ENCODE data around the gene PPP2R5D.

GRCh38 chr6:43047998-43048397 is 63.6 kb downstream of the PPP2R5D start:
- TF ChIP-seq CTCF (IDR thresholded peaks at IDR 0.05) (no peak), POLR2A (IDR thresholded peaks at IDR 0.05) (no peak), POLR2AphosphoS5 (IDR thresholded peaks at IDR 0.05) (no peak)
